CD4-positive, CD25-positive, alpha-beta regulatory T cell (primary cell): Measurements from ENCODE around the gene TNFRSF14. TPM values are rescaled to one million over a fixed set of nuclear protein-coding genes. Genes with fewer than 3 reads are reported as not detected.

Experiments
- ATAC-seq, 2 donors: fragments of 150-1000 bp; cut with Tn5 transposase; one replicate each; pipeline ENCODE4 v1.10.0; 2021; ENCODE audit warnings: low read depth in 2 of 2, moderate number of reproducible peaks in 2 of 2, moderate library complexity in 1 of 2
- DNase-seq, 3 donors: peaks; one replicate each; pipeline versions ENCODE4 v3.0.0 to v3.0.0-alpha.2; 2012 to 2022; ENCODE audit warnings: mixed read lengths in 1 of 3
- H3K27ac ChIP-seq: one replicate; pipeline ENCODE4 v1.7.0; 2013; ENCODE audit warnings: mild to moderate bottlenecking, low read length; ENCODE audit not compliant: insufficient read depth, poor library complexity, severe bottlenecking
- H3K27me3 ChIP-seq: one replicate; pipeline ENCODE4 v1.7.0; 2013; ENCODE audit warnings: low read length; ENCODE audit not compliant: control insufficient read depth, insufficient read depth
- H3K36me3 ChIP-seq: one replicate; pipeline ENCODE4 v1.7.0; 2013; ENCODE audit warnings: mild to moderate bottlenecking, low read length, moderate library complexity; ENCODE audit not compliant: control insufficient read depth, insufficient read depth
- H3K4me1 ChIP-seq: 2 replicates; pipeline ENCODE4 v1.7.0; 2013; ENCODE audit warnings: mild to moderate bottlenecking, low read length; ENCODE audit not compliant: insufficient read depth, control insufficient read depth, poor library complexity, severe bottlenecking
- H3K4me3 ChIP-seq: one replicate; pipeline ENCODE4 v1.7.0; 2013; ENCODE audit warnings: low read depth, mild to moderate bottlenecking, low read length, moderate library complexity
- H3K9me3 ChIP-seq, 2 experiments: 1 replicate in 1 of 2; 2 replicates in 1 of 2; pipeline ENCODE4 v1.7.0; 2013; ENCODE audit warnings: low read length in 2 of 2, mild to moderate bottlenecking in 1 of 2, moderate library complexity in 1 of 2; ENCODE audit not compliant: control insufficient read depth in 2 of 2
- H3K27ac Mint-ChIP-seq, 3 donors: one replicate each; pipeline ENCODE4 v1.8.0; 2020 to 2022; ENCODE audit warnings: mild to moderate bottlenecking in 3 of 3, mixed read lengths in 3 of 3, moderate library complexity in 2 of 3
- H3K27me3 Mint-ChIP-seq: one replicate; pipeline ENCODE4 v1.8.0; 2022; ENCODE audit warnings: mild to moderate bottlenecking, mixed read lengths
- H3K36me3 Mint-ChIP-seq: one replicate; pipeline ENCODE4 v1.8.0; 2020; ENCODE audit warnings: mixed read lengths
- H3K4me1 Mint-ChIP-seq, 4 donors: one replicate each; pipeline ENCODE4 v1.8.0; 2020 to 2022; ENCODE audit warnings: mixed read lengths in 4 of 4, mild to moderate bottlenecking in 1 of 4
- H3K4me3 Mint-ChIP-seq, 4 donors: one replicate each; pipeline ENCODE4 v1.8.0; 2020 to 2022; ENCODE audit warnings: mild to moderate bottlenecking in 4 of 4, mixed read lengths in 4 of 4, moderate library complexity in 3 of 4
- H3K9me3 Mint-ChIP-seq, 7 donors: one replicate each; pipeline ENCODE4 v1.8.0; 2020 to 2022; ENCODE audit warnings: mixed read lengths in 7 of 7, mild to moderate bottlenecking in 3 of 7, moderate library complexity in 2 of 7
- polyA plus RNA-seq, 4 donors: library from polyadenylated mRNA; unstranded; fragments of 300-500 nt; fragmentation: Illumina TruSeq; gene quantifications; one replicate each; pipeline ENCODE4 v1.2.3, GENCODE V29; 2021
- total RNA-seq: library from RNA; stranded (reverse); gene quantifications from one replicate; pipeline ENCODE4 v1.2.3, GENCODE V29; 2022

TNFRSF14 gene
- total and polyA plus RNA-seq, 5 donors from 2014 or later, result 57.3 to 235 (median 74.2) TPM

DNA sequence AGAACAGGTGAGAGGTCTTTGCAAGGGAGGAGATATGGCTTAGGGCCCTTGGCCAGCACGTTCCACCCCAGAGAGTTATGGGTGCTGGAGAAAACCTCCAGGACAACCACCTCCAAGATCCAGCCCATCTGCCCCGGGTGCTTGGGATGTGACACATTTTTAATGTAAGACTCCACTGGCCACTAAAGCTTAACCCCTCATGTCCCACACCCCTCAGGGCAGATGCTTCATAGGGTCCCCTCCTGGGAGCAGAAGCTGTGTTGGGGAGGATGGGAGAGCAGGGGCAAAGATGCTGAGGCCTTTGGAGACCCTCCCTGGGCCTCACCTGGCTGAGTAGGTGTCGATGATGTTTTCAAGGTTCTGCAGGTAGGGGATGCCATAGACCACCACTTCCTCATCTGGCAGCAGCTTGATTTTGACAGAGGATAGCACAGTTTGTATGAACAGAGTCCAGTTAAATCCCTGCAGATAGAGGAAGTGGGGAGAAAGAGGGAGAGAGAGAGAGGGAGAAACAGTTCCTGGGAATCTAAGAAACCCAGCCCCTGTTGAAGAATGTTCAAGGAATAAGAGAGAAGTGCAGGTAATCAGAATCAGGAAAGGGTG lies 42.3 kb downstream of the TNFRSF14 start:
- Mint-ChIP-seq H3K27ac (peak overlapping the region in 1 of 3 donors; percentile 75), H3K4me3 (no peak overlapping the region), H3K9me3 (peaks cover 0 to 3% (median 0%) of the 10 kb centered on the region in 7 donors), H3K4me1 (no peaks in the 10 kb centered on the region), H3K27me3 (peaks cover 10% of the 10 kb centered on the region), H3K36me3 (no peaks in the 10 kb centered on the region)
- no peaks in the 10 kb centered on the region for H3K9me3 ChIP-seq
- DNase-seq (no peak), ATAC-seq (no peak)
- no peaks in the 10 kb centered on the region for H3K4me1 ChIP-seq
- H3K36me3 ChIP-seq, result no peaks in the 10 kb centered on the region
- H3K4me3 ChIP-seq, result no peak overlapping the region
- H3K27ac ChIP-seq, result no peak overlapping the region
- no peaks in the 10 kb centered on the region for H3K27me3 ChIP-seq

DNA sequence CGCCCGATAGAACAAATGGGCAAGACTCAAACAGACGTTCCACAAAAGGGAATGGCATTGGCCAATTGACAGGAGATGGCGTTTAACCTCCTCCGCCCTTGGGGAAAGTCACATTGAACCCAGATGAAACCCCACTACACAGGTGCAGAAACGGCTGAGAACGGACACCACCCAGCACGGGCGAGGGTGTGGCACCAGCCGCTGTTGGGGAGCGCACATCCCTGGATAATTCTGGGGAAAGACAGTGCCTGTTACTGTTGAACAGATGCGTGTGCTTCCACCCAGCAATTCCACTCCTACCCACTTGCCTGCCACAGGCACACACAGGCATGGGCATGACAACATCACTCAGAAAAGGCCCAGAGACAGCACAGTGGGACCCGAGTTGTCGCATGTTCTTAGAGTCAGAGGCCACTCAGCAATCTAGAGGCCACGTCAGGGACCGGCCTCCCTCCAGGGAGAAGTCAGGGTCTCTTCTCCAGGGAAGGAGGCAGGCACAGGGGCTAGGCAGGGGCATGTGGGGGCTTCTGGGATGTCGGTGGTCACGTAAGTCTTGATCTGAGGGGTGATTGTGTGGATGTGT lies 45.6 kb downstream of the TNFRSF14 start:
- Histone ChIP-seq H3K9me3 (no peaks in the 10 kb centered on the region), H3K27ac (no peak overlapping the region), H3K4me1 (no peaks in the 10 kb centered on the region), H3K27me3 (no peaks in the 10 kb centered on the region), H3K36me3 (no peaks in the 10 kb centered on the region), H3K4me3 (no peak overlapping the region)
- no peak overlapping the region for H3K4me3 Mint-ChIP-seq
- no peak overlapping the region for H3K27ac Mint-ChIP-seq
- H3K9me3 Mint-ChIP-seq, result peaks cover 0 to 3% (median 0%) of the 10 kb centered on the region in 7 donors
- no peaks in the 10 kb centered on the region for H3K4me1 Mint-ChIP-seq
- DNase-seq, result no peak
- H3K27me3 Mint-ChIP-seq, result peaks cover 10% of the 10 kb centered on the region
- no peaks in the 10 kb centered on the region for H3K36me3 Mint-ChIP-seq
- ATAC-seq, result no peak

DNA sequence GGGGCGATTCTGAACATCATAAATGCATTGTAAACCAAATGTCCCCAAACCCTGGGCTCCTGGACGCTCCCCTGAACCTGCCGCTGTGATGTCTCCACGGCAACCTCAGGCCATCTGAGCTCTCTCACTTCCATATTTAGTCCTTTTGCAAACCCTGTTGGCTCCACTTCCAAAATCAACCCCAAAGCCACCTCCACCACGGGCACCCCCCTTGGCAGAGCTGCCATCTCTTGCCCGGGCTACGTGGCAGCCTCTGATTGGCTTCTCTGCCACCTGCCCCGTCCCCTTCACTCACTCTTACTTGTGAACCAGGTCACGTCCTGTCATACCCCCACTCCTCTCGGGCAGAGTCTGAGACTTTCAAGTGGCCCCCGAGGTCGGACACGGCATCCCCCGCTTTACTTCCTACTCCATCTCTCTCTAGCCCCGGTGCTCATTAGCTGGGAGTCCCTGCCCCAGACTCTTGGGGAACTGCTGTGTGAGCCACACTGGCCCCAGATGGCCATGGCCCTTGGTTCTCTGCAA lies 46.2 kb downstream of the TNFRSF14 start:
- no peak overlapping the region for H3K27ac Mint-ChIP-seq
- peaks cover 0 to 3% (median 0%) of the 10 kb centered on the region in 7 donors for H3K9me3 Mint-ChIP-seq
- H3K4me1 Mint-ChIP-seq, result no peaks in the 10 kb centered on the region
- H3K4me3 ChIP-seq, result no peak overlapping the region
- H3K4me1 ChIP-seq, result no peaks in the 10 kb centered on the region
- H3K36me3 Mint-ChIP-seq, result no peaks in the 10 kb centered on the region
- no peak for ATAC-seq
- H3K27me3 ChIP-seq, result no peaks in the 10 kb centered on the region
- H3K36me3 ChIP-seq, result no peaks in the 10 kb centered on the region
- no peak overlapping the region for H3K4me3 Mint-ChIP-seq
- H3K9me3 ChIP-seq, result no peaks in the 10 kb centered on the region
- peaks cover 7% of the 10 kb centered on the region for H3K27me3 Mint-ChIP-seq
- no peak overlapping the region for H3K27ac ChIP-seq
- no peak for DNase-seq

DNA sequence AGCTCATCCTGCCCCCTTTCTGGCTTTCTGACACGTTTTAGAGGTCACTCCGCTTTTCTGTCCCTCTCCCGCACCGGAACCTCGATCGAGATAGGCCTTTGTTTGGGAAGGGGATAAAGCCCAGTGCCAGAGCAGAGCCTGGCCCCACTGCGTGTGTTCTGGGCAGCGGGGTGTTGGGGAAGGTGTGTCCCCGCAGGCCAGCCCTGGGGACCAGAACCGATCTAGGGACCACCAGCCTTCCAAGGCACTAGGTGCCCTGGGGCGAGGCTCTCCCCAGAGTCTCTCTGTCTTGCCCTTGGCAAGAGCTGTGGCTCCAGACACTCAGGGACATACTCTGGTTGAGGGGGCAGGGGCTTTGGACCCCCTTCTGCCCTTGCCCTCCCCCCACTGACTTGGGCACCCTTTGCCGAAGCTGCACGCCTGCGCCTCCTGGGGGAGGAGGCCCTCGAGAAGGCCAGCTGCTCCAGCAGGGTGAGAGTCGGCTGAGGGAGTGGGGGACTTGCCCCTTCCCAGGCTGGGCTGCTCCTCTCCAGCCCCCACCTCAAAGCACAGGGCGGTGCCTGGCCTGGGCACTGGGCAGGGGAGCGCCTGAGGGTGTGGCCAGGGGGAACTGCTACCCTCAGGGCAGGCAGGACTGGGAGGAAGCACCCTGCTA lies 46.8 kb downstream of the TNFRSF14 start:
- no peak overlapping the region for H3K27ac Mint-ChIP-seq
- H3K36me3 Mint-ChIP-seq, result no peaks in the 10 kb centered on the region
- no peaks in the 10 kb centered on the region for H3K4me1 ChIP-seq
- no peaks in the 10 kb centered on the region for H3K4me1 Mint-ChIP-seq
- no peak overlapping the region for H3K4me3 ChIP-seq
- peaks cover 6% of the 10 kb centered on the region for H3K27me3 Mint-ChIP-seq
- H3K36me3 ChIP-seq, result no peaks in the 10 kb centered on the region
- ATAC-seq (no peak), DNase-seq (no peak)
- no peak overlapping the region for H3K27ac ChIP-seq
- no peak overlapping the region for H3K4me3 Mint-ChIP-seq
- no peaks in the 10 kb centered on the region for H3K27me3 ChIP-seq
- H3K9me3 Mint-ChIP-seq, result peaks cover 0 to 3% (median 0%) of the 10 kb centered on the region in 7 donors
- no peaks in the 10 kb centered on the region for H3K9me3 ChIP-seq

DNA sequence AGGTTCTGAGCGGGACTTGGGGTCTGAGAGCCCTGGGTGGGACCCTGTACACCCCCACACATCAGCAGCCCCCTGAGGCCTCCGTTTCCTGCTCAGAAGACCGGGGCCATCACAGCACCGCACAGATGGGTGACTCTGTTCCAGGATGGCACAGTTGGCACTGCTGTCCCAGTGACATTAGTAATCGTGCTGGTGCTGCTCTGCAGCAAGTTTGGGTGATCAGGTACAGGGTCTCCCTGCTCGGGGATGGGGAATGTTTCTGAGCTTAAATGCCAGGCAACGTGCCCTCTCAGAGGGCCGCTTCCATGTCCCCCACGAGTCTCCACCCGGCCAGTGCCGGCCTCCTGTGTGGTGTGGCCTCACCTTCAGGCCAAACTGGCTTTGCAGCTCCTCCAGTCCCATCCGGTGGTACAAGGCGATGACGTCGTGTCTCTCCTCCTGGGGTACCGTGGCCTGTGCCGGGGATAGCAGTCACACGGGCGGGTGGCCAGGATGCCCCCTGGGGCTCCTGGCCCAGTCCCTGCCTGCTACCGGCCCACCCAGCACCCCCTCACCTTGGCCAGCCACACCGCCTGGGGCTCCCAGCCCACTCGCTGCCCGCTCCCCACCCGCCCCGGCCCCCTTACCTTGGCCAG lies 47.5 kb downstream of the TNFRSF14 start:
- no peaks in the 10 kb centered on the region for H3K27me3 ChIP-seq
- peaks cover 6% of the 10 kb centered on the region for H3K27me3 Mint-ChIP-seq
- no peak overlapping the region for H3K4me3 Mint-ChIP-seq
- H3K27ac Mint-ChIP-seq, result no peak overlapping the region
- DNase-seq (peak in 1 of 3 donors; percentile 0), ATAC-seq (no peak)
- no peaks in the 10 kb centered on the region for H3K9me3 ChIP-seq
- no peak overlapping the region for H3K4me3 ChIP-seq
- no peaks in the 10 kb centered on the region for H3K36me3 Mint-ChIP-seq
- H3K36me3 ChIP-seq, result no peaks in the 10 kb centered on the region
- H3K9me3 Mint-ChIP-seq, result peaks cover 0 to 2% (median 0%) of the 10 kb centered on the region in 7 donors
- H3K4me1 Mint-ChIP-seq, result no peaks in the 10 kb centered on the region
- H3K27ac ChIP-seq, result no peak overlapping the region
- no peaks in the 10 kb centered on the region for H3K4me1 ChIP-seq

DNA sequence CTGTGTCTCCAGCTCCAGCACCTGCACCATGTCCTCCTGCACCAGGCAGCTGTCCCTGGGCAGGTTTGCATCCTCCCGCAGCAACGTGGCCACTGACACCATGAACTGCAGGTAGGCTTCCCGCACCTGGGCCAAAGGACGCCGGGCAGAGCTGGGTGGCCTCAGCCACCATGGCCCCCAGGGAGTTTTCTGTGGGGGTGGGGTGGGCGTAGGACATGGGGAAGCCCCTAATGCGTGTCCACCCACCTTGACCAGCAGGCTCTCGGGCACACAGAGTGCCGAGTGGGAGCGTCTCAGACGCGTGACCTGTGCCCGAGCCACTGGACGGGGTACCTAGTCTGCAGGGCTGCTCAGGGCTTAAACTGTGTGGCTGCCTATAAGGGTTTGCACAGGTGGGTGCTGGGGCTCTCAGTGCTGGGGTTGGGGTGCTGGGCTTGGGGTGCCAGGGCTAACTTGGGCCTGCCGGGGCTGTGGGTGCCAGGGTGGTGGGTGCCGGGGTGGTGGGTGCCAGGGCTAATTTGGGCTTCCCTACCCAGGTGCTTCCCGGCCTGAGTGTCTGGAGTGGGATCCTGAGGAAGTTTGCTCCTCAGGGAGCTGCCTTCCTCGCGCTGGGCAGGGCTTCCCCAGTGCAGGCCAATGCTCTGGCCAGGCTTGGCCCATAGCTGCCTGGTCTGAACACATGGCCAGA lies 48.1 kb downstream of the TNFRSF14 start:
- no peaks in the 10 kb centered on the region for H3K27me3 ChIP-seq
- H3K9me3 ChIP-seq, result no peaks in the 10 kb centered on the region
- ATAC-seq (no peak), DNase-seq (no peak)
- peaks cover 6% of the 10 kb centered on the region for H3K27me3 Mint-ChIP-seq
- no peaks in the 10 kb centered on the region for H3K36me3 ChIP-seq
- H3K9me3 Mint-ChIP-seq, result peaks cover 0 to 2% (median 0%) of the 10 kb centered on the region in 7 donors
- H3K4me3 ChIP-seq, result no peak overlapping the region
- no peaks in the 10 kb centered on the region for H3K4me1 ChIP-seq
- no peak overlapping the region for H3K4me3 Mint-ChIP-seq
- H3K36me3 Mint-ChIP-seq, result no peaks in the 10 kb centered on the region
- H3K27ac Mint-ChIP-seq, result no peak overlapping the region
- no peaks in the 10 kb centered on the region for H3K4me1 Mint-ChIP-seq
- H3K27ac ChIP-seq, result no peak overlapping the region

DNA sequence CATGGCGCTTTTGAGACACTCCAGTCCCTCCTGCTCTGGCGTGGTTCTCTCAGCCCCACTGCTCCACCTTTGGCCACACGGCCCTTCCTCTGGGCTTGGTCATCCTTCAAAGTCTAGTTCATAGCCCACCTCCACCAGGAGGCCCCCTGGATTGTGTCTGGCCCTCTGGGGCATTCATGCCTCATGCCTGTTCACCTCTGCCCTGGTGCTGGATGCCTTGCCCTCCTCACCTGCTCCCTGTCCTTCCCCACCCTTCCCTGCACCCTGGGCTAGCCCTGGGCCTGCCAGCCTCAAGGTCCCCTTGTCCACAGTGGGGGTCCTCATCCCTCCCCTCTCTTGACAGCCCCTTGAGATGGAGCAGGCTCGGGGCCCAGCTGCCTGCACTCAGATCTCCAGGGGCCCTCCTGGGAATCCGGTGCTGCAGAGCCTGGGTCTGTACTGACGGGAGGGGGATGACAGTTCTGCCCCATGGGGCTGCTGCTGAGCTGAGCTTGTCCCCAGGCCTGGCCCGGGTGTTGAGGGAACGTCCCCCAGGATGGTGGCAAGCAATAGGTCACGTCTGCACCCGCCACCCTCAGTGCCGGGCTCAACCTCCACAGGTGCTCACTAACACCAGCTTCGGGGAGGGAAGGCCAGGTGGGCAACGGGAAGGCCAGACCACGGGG lies 48.8 kb downstream of the TNFRSF14 start:
- no peaks in the 10 kb centered on the region for H3K27me3 ChIP-seq
- H3K4me3 ChIP-seq, result no peak overlapping the region
- no peak for DNase-seq
- H3K4me1 ChIP-seq, result no peaks in the 10 kb centered on the region
- H3K27ac Mint-ChIP-seq, result no peak overlapping the region
- no peak overlapping the region for H3K4me3 Mint-ChIP-seq
- no peaks in the 10 kb centered on the region for H3K9me3 ChIP-seq
- H3K27me3 Mint-ChIP-seq, result peaks cover 6% of the 10 kb centered on the region
- no peaks in the 10 kb centered on the region for H3K36me3 ChIP-seq
- peaks cover 0 to 1% (median 0%) of the 10 kb centered on the region in 7 donors for H3K9me3 Mint-ChIP-seq
- H3K4me1 Mint-ChIP-seq, result no peaks in the 10 kb centered on the region
- no peaks in the 10 kb centered on the region for H3K36me3 Mint-ChIP-seq
- ATAC-seq, result no peak
- no peak overlapping the region for H3K27ac ChIP-seq
